Progenitor cell of endocrine pancreas (in vitro differentiated cells): ENCODE data around the gene EXOC3L4. TPM values are rescaled to one million over a fixed set of nuclear protein-coding genes. Genes with fewer than 3 reads are reported as not detected.

Experiments
- DNase-seq: peaks from one replicate; pipeline ENCODE4 v3.0.0; 2021; ENCODE audit warnings: low spot score; ENCODE audit not compliant: unreplicated experiment
- H3K27ac Mint-ChIP-seq: 2 replicates; pipeline ENCODE4 v1.8.0; 2021; ENCODE audit warnings: mild to moderate bottlenecking, moderate library complexity, mixed read lengths
- H3K27me3 Mint-ChIP-seq: 2 replicates; pipeline ENCODE4 v1.8.0; 2021; ENCODE audit warnings: mixed read lengths
- H3K36me3 Mint-ChIP-seq: 2 replicates; pipeline ENCODE4 v1.8.0; 2022; ENCODE audit warnings: mixed read lengths; ENCODE audit not compliant: insufficient read depth
- H3K4me1 Mint-ChIP-seq: 2 replicates; pipeline ENCODE4 v1.8.0; 2021; ENCODE audit warnings: low read depth, mixed read lengths
- H3K4me3 Mint-ChIP-seq: 2 replicates; pipeline ENCODE4 v1.8.0; 2021; ENCODE audit warnings: low read depth, mild to moderate bottlenecking, moderate library complexity, mixed read lengths
- H3K9me3 Mint-ChIP-seq: 2 replicates; pipeline ENCODE4 v1.8.0; 2021; ENCODE audit warnings: low read depth, mixed read lengths
- total RNA-seq: library from RNA; stranded (reverse); gene quantifications from 2 replicates; pipeline ENCODE4 v1.2.1, GENCODE V29; 2021
- TF ChIP-seq, protein P1 (sequence below): fragments of 200-600 bp; sonication (generic); IDR thresholded peaks from one replicate; pipeline ENCODE4 v1.5.0; 2021; ENCODE audit warnings: antibody characterized with exemption, mild to moderate bottlenecking; ENCODE audit not compliant: unreplicated experiment

Gene EXOC3L4
- total RNA-seq, 1 donor from 2014 or later, result 30.8 TPM

DNA sequence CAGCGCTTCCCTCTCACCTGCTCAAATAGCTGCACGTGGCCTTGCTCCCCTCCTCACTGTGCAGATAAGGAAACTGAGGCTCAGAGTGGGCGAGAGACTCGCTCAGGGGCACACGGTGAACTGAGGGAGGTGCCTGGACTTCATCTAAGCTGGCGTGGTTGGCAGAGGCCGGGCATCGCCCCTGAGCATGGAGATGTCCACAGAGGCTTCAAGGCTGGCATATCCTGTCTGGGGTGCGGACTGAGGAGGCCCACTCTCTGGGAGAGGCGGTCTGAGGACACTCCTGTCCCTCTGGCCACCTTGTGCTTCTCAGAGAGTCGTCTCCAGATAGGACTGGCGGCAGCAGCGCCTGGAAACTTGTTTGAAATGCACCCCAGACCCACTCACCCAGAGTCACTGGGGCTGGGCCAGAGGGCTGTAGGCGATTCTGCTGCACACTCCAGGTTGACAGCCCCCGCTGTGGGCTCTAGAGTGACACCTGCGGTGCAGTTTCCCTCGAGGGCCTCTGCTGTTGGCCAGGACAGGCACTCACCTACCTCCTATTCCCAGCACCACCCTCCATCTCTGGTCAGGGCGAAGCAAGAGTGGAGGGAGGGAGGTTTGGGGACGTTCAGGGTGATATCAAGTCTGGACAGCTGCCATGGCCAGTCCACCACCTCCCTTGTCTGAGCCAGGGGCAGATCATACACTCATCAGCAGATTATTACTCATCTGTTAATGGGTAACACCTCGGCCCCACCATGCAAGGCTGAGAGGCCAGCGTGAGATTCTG lies 21.7 kb upstream of the EXOC3L4 start:
- Mint-ChIP-seq H3K36me3 (no peaks in the 10 kb centered on the region), H3K9me3 (no peaks in the 10 kb centered on the region), H3K27ac (no peak overlapping the region), H3K4me3 (no peak overlapping the region), H3K27me3 (peaks cover 2% of the 10 kb centered on the region), H3K4me1 (no peaks in the 10 kb centered on the region)
- TF ChIP-seq, protein P1, sequence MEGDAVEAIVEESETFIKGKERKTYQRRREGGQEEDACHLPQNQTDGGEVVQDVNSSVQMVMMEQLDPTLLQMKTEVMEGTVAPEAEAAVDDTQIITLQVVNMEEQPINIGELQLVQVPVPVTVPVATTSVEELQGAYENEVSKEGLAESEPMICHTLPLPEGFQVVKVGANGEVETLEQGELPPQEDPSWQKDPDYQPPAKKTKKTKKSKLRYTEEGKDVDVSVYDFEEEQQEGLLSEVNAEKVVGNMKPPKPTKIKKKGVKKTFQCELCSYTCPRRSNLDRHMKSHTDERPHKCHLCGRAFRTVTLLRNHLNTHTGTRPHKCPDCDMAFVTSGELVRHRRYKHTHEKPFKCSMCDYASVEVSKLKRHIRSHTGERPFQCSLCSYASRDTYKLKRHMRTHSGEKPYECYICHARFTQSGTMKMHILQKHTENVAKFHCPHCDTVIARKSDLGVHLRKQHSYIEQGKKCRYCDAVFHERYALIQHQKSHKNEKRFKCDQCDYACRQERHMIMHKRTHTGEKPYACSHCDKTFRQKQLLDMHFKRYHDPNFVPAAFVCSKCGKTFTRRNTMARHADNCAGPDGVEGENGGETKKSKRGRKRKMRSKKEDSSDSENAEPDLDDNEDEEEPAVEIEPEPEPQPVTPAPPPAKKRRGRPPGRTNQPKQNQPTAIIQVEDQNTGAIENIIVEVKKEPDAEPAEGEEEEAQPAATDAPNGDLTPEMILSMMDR, result no peak
- no peak for DNase-seq

DNA sequence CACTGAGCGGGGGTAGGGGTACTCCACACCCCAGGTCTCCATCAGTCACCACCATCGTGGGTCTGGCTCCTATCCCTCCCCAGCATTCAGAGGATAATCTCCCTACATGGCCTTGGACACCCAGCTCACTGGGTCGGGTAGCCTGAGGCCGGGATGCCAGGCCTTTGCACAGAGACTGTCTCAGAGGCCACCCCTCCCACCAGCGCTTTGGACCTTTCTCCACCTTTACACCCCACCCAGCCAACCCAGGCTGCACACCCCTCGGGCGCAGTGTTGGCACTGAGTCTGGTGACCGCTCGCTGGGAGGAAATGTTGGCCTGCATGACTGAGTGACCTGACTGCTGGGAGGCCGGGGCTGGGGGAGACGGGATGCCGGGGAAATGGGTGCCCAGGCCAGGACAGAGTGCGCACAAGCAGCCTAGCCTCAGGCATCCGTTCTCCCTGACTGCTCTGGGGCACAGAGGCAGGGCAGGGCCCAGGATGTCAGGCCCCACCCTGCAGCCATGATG lies 21.1 kb upstream of the EXOC3L4 start:
- no peaks in the 10 kb centered on the region for H3K36me3 Mint-ChIP-seq
- no peak for DNase-seq

DNA sequence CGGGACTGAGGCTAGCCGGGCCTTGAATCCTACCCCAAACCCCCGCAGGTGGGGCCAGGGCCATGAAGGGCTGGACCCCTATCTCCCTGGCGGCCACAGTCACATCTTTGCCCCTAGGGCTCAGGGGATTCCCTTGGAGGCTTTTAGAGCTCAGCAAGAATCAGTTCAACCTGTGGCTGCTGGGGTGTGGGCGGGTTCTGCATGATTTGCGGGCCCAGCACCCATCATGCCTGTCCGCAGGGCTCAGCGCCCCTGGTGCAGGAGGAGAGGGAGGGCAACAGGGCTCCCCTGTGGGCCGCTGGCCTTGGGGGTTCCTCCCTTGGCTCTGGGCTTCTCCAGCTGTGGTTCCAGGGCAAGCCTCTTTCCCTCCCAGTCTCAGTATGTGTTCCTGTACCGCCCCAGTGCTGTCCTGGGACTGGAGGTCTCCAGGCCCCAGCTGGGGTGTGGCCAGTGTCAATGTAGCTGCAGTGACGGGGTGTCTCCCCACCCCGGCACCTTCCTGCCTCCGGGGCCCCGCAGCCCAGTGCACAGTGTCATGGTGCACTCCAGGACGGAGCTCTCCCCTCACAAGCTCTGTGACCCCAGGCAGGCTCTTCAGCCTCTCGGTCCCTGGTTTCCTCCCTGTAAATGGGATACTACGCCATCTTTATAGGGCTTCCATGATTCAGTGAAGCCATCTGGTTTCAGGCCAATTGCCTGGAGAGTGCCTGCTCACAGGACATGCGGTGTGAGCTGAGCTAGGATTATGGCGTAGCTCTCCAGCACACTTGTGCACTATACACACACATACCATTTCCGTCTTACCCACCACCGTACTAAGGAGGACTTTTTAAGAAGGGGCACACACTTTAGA lies 20.4 kb upstream of the EXOC3L4 start:
- peaks cover 2% of the 10 kb centered on the region for H3K27me3 Mint-ChIP-seq
- H3K4me3 Mint-ChIP-seq, result no peak overlapping the region
- H3K36me3 Mint-ChIP-seq, result no peaks in the 10 kb centered on the region

More for the DNA sequence above, 21.1 kb upstream of the EXOC3L4 start:
- TF ChIP-seq, protein P1, result no peak
- Mint-ChIP-seq H3K27ac (no peak overlapping the region), H3K27me3 (peaks cover 2% of the 10 kb centered on the region), H3K4me3 (no peak overlapping the region), H3K9me3 (no peaks in the 10 kb centered on the region), H3K4me1 (no peaks in the 10 kb centered on the region)

DNA sequence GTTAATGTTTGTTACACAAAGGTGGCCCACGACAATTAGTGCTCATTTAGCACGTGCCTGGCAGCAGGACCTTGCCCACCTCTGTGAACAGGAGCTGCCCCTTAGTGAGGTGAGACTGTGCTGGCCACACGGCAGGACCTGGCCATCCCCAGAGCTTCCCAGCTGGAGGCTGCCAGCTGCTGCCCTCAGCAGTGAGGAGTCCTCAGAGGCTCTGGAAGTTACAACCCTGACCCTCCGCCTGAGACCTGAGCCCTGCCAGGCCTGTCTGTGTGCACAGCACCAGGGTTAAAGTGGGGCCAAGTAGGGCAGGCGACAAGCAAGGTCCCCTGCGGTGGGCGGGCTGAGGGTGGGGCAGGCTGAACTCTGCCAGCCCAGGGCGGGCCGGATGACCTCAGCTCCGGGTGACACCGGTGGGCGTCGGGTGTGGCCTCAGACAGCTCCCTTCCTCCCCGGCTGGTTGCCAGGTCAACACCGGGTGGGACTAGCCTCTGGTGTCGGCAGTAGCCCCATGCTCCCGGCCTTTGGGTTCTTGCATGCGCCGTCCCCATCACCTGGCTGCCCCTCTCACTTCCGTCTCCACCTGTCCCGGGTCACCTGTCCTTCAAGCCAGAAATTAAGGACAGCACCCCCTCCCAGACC lies 19.7 kb upstream of the EXOC3L4 start:
- Mint-ChIP-seq H3K9me3 (no peaks in the 10 kb centered on the region), H3K4me3 (no peak overlapping the region), H3K27me3 (peaks cover 2% of the 10 kb centered on the region), H3K27ac (no peak overlapping the region), H3K4me1 (no peaks in the 10 kb centered on the region), H3K36me3 (no peaks in the 10 kb centered on the region)
- TF ChIP-seq, protein P1, result no peak
- DNase-seq, result no peak

More for the DNA sequence above, 20.4 kb upstream of the EXOC3L4 start:
- H3K9me3 Mint-ChIP-seq, result no peaks in the 10 kb centered on the region
- no peaks in the 10 kb centered on the region for H3K4me1 Mint-ChIP-seq
- TF ChIP-seq, protein P1, result no peak
- H3K27ac Mint-ChIP-seq, result no peak overlapping the region
- DNase-seq, result no peak

DNA sequence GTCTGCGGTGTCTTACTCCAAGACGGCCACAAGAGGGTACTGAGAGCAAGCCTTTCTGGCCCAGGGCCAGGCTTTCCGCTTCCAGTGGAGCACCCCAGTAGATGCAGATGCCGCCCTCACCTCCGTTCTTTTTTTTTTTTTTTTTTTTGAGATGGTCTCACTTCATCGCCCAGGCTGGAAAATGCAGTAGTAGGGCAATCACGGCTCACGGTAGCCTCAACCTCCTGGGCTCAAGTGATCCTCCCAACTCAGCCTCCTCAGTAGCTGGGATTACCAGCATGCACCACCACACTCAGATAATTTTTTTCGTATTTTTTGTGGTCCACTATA lies 16.1 kb upstream of the EXOC3L4 start:
- peaks cover 2% of the 10 kb centered on the region for H3K27me3 Mint-ChIP-seq
- H3K9me3 Mint-ChIP-seq, result no peaks in the 10 kb centered on the region
- TF ChIP-seq, protein P1, result peak; percentile 72
- H3K36me3 Mint-ChIP-seq, result no peaks in the 10 kb centered on the region
- H3K4me1 Mint-ChIP-seq, result no peaks in the 10 kb centered on the region
- no peak overlapping the region for H3K27ac Mint-ChIP-seq
- no peak overlapping the region for H3K4me3 Mint-ChIP-seq
- DNase-seq, result no peak
